ENCODE results near the gene TMEM258.

GRCh38 chr11:61771195-61771894 is 21.1 kb downstream of the TMEM258 start:
- TF ChIP-seq CTCF (IDR thresholded peaks at IDR 0.05) (no peak), ZFX (IDR thresholded peaks at IDR 0.05; ENCODE audit: borderline replicate concordance) (no peak)
